ENCODE results near the gene COA6.
"Not testable (repeated sequence)": the region's sequence is repeated elsewhere in the genome, so short reads cannot be mapped to it uniquely, and the experiment has no call there.

The COA6 gene, protein sequence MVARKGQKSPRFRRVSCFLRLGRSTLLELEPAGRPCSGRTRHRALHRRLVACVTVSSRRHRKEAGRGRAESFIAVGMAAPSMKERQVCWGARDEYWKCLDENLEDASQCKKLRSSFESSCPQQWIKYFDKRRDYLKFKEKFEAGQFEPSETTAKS

GRCh38 chr1:234373064-234373958 lies at the start of gene COA6:
TSS of gene COA6 (plus strand) at chr1:234373456. CDS start at chr1:234373467, 11 bp downstream.
- in situ Hi-C loops (cut with MboI; ENCODE audit: low sequenced_read_pairs) = no loop called here

DNA sequence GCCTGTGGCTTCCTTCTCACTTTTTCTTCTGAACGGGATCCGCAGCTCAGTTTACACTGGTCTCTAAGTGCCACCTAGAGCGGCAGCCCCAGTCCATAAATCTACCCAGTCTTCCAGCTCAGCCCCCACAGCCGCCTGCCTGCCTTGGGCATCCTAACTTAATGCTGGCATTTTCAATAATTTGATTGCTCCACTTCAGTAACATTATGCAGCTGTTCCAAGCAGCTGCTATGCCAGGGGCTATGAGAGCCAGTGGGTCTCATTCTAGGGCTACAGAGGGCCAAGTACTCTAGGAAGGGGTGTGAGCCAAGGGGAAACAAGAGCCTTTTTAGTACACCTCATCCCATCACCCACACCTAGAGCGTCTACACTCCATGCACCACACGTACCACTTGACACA lies 48.4 kb upstream of the COA6 start:
- in situ Hi-C loops (cut with MboI; ENCODE audit: low sequenced_read_pairs) = no loop called here

DNA sequence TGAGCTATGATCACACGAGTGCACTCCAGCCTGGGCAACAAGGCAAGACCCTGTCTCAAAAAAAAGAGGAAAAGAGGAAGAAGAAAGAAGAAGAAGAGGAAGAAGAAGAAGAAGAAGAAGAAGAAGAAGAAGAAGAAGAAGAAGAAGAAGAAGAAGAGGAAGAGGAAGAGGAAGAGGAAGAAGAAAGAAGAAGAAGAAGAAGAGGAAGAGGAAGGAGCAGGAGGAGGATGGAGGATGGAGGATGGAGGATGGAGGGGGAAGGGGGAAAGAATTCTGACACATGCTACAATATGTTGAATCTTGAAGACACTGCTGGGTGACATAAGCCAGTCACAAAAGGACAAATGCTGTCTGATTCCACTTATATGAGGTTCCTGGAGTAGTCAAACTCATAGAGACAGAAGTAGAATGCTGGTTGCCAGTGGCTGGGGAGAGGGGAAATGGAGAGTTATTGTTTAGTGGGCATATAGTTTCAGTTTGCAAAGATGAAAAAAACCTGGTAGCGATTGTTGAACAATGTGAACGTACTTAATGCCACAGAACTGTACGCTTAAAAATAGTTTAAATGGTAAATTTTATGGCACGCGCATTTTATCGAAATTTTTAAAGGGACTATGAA lies 47.3 kb upstream of the COA6 start:
- in situ Hi-C loops (cut with MboI; ENCODE audit: low sequenced_read_pairs) = no loop called here

- in situ Hi-C loops (cut with MboI; ENCODE audit: low sequenced_read_pairs) = no loop called here
These were observed 46.5 kb upstream of the COA6 start for GRCh38 chr1:234326497-234327366.

GRCh38 chr1:234327577-234328164 lies 45.6 kb upstream of the COA6 start:
- in situ Hi-C loops (cut with MboI; ENCODE audit: low sequenced_read_pairs) = no loop called here

DNA sequence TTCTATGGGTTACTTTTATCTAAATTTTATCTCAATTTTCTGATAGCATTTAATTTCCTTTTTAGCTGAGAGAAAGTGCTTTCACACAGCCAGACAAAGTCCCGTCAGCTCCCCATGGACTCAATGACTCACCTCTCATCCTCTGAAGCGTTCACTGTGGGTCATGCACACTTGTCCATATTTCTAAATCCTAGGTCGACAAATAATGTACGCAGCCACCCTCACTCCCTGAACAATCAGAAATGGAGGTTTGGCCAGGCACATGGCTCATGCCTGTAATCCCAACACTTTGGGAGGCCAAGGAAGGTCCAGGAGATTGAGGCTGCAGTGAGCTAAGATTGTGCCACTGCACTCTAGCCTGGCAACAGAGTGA lies 42.4 kb upstream of the COA6 start:
- in situ Hi-C loops (cut with MboI; ENCODE audit: low sequenced_read_pairs) = no loop called here

- in situ Hi-C loops (cut with MboI; ENCODE audit: low sequenced_read_pairs) = no loop called here
These were observed 41.7 kb upstream of the COA6 start for GRCh38 chr1:234331507-234331906.

GRCh38 chr1:234336359-234336758 lies 36.9 kb upstream of the COA6 start:
- in situ Hi-C loops (cut with MboI; ENCODE audit: low sequenced_read_pairs) = no loop called here

GRCh38 chr1:234337233-234337632 lies 36.0 kb upstream of the COA6 start:
- in situ Hi-C loops (cut with MboI; ENCODE audit: low sequenced_read_pairs) = no loop called here

- in situ Hi-C loops (cut with MboI; ENCODE audit: low sequenced_read_pairs) = no loop called here
These were observed 32.7 kb upstream of the COA6 start for GRCh38 chr1:234340528-234340927.

DNA sequence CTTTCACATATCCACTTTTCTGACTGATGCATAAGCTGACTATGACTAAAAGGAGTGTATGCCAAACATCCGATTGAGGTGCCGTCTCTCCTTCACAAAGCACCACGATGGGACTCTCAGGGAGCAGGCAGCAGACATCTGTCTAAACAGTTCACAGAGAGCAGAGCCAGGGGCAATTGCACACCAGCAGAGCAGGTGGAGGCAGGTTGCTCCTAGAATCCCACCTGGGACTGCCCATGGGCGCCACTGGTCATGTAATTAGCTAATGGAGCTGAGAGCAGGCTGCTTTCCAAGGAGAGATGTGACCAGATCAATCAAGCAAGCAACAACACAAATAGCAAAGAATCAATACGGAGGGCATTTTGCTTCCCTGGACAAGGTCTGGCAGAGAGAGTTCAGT lies 30.5 kb upstream of the COA6 start:
- in situ Hi-C loops (cut with MboI; ENCODE audit: low sequenced_read_pairs) = no loop called here

DNA sequence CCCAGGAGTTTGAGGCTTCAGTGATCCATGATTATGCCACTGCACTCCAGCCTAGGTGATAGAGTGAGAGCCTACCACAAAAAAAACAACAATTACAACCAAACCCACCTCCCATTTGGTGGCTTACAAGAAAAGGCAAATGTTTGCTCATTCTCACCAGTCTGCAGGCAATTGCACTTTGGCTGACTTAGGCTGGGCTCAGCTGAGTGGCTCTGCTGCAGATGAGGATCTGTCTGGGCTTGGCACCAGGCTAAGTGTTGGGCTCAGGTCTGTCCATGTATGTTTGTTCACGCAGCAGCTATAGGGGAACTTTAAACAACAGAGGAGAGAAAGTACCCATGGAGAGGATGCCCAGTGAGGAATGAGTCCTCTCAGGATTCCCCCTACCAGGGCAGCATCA lies 28.0 kb upstream of the COA6 start:
- in situ Hi-C loops (cut with MboI; ENCODE audit: low sequenced_read_pairs) = no loop called here

DNA sequence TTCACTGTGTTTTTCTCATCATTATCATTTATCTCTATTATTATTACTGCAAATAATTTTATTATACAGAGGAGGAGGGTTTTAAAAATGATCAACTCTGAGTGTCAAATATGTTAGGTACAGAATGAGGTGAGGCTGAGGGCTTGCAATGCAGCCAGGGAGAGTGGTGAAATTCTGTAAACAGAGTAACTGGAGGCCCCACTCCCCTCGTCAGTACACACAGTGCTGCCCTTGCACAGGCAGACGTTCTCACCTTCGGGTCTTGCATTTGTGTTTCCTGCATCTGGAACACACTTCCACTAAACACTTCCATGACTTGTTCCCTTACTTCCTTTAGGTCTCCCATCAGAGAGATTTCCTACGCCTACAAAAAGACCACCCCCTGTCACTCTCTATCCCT lies 24.3 kb upstream of the COA6 start:
- in situ Hi-C loops (cut with MboI; ENCODE audit: low sequenced_read_pairs) = no loop called here

DNA sequence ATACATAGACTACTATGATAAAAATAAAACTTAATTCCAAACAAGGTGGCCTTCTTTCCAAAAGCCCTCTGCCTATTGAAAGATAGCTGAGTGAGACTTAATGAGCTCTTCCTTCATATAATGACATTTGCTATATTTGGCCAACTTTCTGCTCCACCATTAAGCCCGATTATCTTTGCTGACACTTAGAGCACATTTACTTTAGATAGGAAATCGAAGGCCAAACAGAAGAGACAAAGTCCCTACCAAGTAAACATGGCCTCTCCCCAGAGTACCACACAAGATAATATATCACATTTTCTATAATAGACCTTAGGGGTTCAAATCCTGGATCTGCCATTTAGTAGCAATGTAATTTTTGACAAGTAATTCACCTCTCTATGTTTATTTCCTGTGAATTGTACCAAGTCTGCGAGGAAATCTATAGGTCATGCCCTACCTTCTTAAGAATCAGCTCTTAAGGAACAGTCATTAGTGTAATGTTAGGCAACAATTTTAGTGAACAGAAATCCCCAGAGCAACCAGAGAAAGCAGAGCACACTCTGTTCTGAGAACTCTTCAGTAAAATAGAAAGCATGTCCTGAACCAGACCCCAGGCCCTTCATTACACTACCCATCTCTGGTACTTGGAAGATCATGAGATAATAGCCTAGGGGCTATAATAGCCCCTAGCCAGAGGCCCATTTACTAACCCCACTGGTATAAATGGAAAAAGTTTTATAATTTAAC lies 17.3 kb upstream of the COA6 start:
- in situ Hi-C loops (cut with MboI; ENCODE audit: low sequenced_read_pairs) = no loop called here

DNA sequence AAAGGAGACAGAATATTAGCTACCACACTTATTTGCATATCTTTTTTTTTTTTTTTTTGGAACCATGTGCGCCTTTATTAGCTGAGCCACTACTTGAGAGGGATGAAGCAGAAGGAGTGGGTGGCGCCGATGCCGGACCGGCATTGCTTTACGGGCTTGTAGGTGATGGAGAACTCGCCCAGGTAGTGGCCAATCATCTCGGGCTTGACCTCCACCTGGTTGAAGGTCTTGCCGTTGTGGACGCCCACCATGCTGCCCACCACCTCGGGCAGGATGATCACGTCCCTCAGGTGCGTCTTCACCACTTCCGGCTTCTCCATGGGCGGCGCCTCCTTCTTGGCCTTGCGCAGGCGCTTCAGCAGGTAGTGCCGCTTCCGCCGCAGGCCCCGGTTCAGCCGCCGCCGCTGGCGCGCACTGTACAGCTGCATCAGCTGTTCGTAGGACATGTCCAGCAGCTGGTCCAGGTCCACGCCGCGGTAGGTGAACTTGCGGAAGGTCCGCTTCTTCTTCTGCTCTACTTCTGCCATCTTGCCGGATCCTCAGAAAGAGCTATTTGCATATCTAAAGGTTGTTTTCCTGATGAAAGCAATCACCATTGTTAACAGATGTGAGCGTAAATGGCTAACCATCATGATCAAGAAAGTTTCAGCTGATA lies 16.5 kb upstream of the COA6 start:
- in situ Hi-C loops (cut with MboI; ENCODE audit: low sequenced_read_pairs) = not testable (repeated sequence)

- in situ Hi-C loops (cut with MboI; ENCODE audit: low sequenced_read_pairs) = no loop called here
These were observed 15.4 kb upstream of the COA6 start for GRCh38 chr1:234357831-234358230.

GRCh38 chr1:234361102-234361603 lies 12.1 kb upstream of the COA6 start:
- in situ Hi-C loops (cut with MboI; ENCODE audit: low sequenced_read_pairs) = no loop called here

- in situ Hi-C loops (cut with MboI; ENCODE audit: low sequenced_read_pairs) = no loop called here
These were observed 10.7 kb upstream of the COA6 start for GRCh38 chr1:234362558-234362957.

- in situ Hi-C loops (cut with MboI; ENCODE audit: low sequenced_read_pairs) = no loop called here
These were observed 4.8 kb upstream of the COA6 start for GRCh38 chr1:234368320-234369032.

Measured in hTERT RPE-1 (cell line).